HG02763 (cell line): Measurements from ENCODE around the gene ATF2.

Experiments used
- ATAC-seq: cut with Tn5 transposase; IDR thresholded peaks from one replicate; pipeline ENCODE4 v1.9.1; 2021; ENCODE audit warnings: mild to moderate bottlenecking, moderate library complexity; ENCODE audit not compliant: unreplicated experiment

The ATF2 gene

GRCh38 chr2:175034716-175035115, 133.3 kb downstream of the ATF2 start:
- ATAC-seq, result no peak

DNA sequence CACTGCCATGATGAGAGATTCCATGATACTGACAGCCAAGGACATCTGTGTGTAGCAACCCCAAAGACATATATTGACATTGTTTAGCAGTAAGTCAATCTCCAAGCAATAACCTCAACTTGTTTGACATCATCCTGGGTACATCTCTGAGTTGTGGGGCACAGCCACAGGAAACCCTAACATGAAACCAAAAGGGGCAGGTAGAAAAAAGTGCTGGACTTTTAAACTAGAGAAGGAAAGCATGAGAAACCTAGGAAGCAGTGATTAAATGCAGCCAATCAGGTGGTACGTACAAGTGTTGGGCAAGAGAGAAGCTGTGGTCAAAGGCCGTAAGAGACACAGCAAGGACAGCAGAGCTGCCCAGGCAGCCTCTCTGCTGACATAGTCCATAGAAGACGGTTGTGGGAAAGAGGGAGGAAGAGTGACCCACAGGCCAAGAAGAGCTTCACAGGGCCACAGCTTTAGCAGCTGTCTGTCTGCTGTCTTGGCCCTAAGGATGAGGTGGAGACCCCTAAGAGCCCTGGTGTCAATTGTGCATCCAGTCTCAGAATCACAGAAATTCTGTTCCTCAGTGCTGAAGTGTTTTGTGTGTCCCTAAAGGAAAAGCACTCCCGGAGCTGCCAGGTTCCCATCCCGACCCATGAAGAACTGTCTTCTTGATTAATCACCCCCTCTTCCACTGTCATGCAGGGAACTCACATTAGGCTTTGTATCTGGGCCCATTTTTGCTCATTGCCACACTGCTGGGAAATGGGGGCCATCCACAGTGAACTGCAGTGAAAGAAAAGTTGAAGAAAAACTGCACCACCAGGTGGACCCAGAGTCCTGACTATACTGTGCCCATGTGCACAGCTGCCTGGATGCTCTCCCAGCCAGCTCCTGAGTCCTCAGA, 137.4 kb downstream of the ATF2 start:
- ATAC-seq, result no peak

GRCh38 chr2:175027755-175028154, 140.2 kb downstream of the ATF2 start:
- ATAC-seq, result no peak

GRCh38 chr2:175026385-175026784, 141.6 kb downstream of the ATF2 start:
- ATAC-seq, result no peak

DNA sequence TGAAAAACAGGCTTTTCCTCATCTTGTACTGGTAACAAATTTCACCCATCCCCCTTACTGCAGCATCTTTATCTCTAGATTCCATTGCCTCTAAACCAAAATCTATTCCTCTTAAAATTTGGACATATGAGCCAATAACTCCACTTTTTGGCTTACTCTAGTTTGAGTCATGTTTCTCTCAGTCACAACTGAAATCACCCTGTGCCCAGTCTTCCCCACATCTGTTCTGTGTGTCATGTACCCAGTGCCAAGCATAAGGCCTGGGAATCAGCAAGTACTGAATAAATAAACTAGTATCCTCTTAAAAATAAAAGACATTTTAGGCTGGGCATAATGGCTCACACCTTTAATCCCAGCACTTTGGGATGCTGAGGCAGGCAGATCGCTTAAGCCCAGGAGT, 142.1 kb downstream of the ATF2 start:
- ATAC-seq, result no peak

- no peak for ATAC-seq
These were observed 142.8 kb downstream of the ATF2 start for GRCh38 chr2:175025233-175025632.

GRCh38 chr2:175022923-175023322, 145.1 kb downstream of the ATF2 start:
- no peak for ATAC-seq
